Neural progenitor cell (in vitro differentiated cells): ENCODE measurements around the gene INPP5J. TPM values are rescaled to one million over a fixed set of nuclear protein-coding genes. Genes with fewer than 3 reads are reported as not detected.
A peak's percentile ranks its signal among the peaks of the same experiment; 100 is the strongest.

ENCODE experiments used
- DNase-seq: peaks from one replicate; pipeline ENCODE4 v3.0.0-alpha.2; 2016; ENCODE audit warnings: low spot score
- H2AFZ ChIP-seq: fragments of 200-600 bp; sonication (generic); replicated peaks from 2 replicates; pipeline ENCODE4 v1.6.1; 2016; ENCODE audit warnings: antibody characterized with exemption
- H3F3A ChIP-seq: fragments of 200-600 bp; sonication (generic); 2 replicates; pipeline ENCODE4 v1.6.1; 2016; ENCODE audit warnings: antibody characterized with exemption, low read depth
- H3K27ac ChIP-seq: fragments of 200-600 bp; sonication (generic); 2 replicates; pipeline ENCODE4 v1.5.1; 2016; ENCODE audit warnings: mild to moderate bottlenecking
- H3K27me3 ChIP-seq: fragments of 200-600 bp; sonication (generic); 2 replicates; pipeline ENCODE4 v1.6.1; 2016; ENCODE audit warnings: mild to moderate bottlenecking, moderate library complexity
- H3K36me3 ChIP-seq: fragments of 200-600 bp; sonication (generic); 2 replicates; pipeline ENCODE4 v1.5.1; 2016
- H3K4me1 ChIP-seq: fragments of 200-600 bp; sonication (generic); 2 replicates; pipeline ENCODE4 v1.6.1; 2016; ENCODE audit warnings: mixed run types
- H3K4me2 ChIP-seq: fragments of 200-600 bp; sonication (generic); 2 replicates; pipeline ENCODE4 v1.6.1; 2016
- H3K4me3 ChIP-seq: fragments of 200-600 bp; sonication (generic); 2 replicates; pipeline ENCODE4 v1.5.1; 2016
- H3K79me2 ChIP-seq: fragments of 200-600 bp; sonication (generic); 2 replicates; pipeline ENCODE4 v1.6.1; 2016; ENCODE audit warnings: low read depth
- H3K9ac ChIP-seq: fragments of 200-600 bp; sonication (generic); 2 replicates; pipeline ENCODE4 v1.6.1; 2016
- H3K9me3 ChIP-seq: fragments of 200-600 bp; sonication (generic); 2 replicates; pipeline ENCODE4 v1.5.1; 2016; ENCODE audit warnings: low read depth
- H4K20me1 ChIP-seq: fragments of 200-600 bp; sonication (generic); 2 replicates; pipeline ENCODE4 v1.6.1; 2016; ENCODE audit warnings: low read depth
- H3K27ac Mint-ChIP-seq: 3 replicates; pipeline ENCODE4 v1.8.0; 2021; ENCODE audit warnings: mixed read lengths
- H3K27me3 Mint-ChIP-seq: 2 replicates; pipeline ENCODE4 v1.8.0; 2022; ENCODE audit warnings: low read depth, mild to moderate bottlenecking, inconsistent platforms, moderate library complexity, mixed read lengths; ENCODE audit not compliant: insufficient read depth
- H3K36me3 Mint-ChIP-seq: 3 replicates; pipeline ENCODE4 v1.8.0; 2021; ENCODE audit warnings: mixed read lengths
- H3K4me1 Mint-ChIP-seq: 3 replicates; pipeline ENCODE4 v1.8.0; 2021; ENCODE audit warnings: mixed read lengths
- H3K4me3 Mint-ChIP-seq: 3 replicates; pipeline ENCODE4 v1.8.0; 2021; ENCODE audit warnings: mild to moderate bottlenecking, moderate library complexity, mixed read lengths
- H3K9me3 Mint-ChIP-seq: 3 replicates; pipeline ENCODE4 v1.8.0; 2020; ENCODE audit warnings: mixed read lengths
- CTCF ChIP-seq: fragments of 200-600 bp; sonication (generic); IDR thresholded peaks from 2 replicates; pipeline ENCODE4 v1.5.1; 2017; ENCODE audit warnings: antibody characterized with exemption, mild to moderate bottlenecking
- EZH2 ChIP-seq: fragments of 200-600 bp; sonication (generic); IDR thresholded peaks from 2 replicates; pipeline ENCODE4 v1.6.1; 2017; ENCODE audit warnings: antibody characterized with exemption, mild to moderate bottlenecking, moderate library complexity
- EZH2phosphoT487 ChIP-seq: fragments of 200-600 bp; sonication (generic); IDR thresholded peaks from 2 replicates; pipeline ENCODE4 v1.6.1; 2017; ENCODE audit warnings: antibody characterized with exemption
- total RNA-seq: library from RNA; depleted of rRNA; stranded (reverse); fragments of >200 nt; gene quantifications from 2 replicates; pipeline ENCODE4 v1.2.3, GENCODE V29; 2015; ENCODE audit warnings: low replicate concordance

Gene INPP5J
- total RNA-seq, 1 donor from 2014 or later: 1.5 TPM

GRCh38 chr22:31160328-31160978 lies 37.7 kb downstream of the INPP5J start:
- DNase-seq: no peak
- Histone ChIP-seq H3K79me2 (peaks cover 39% of the 10 kb centered on the region), H3K4me3 (peak overlapping the region; percentile 61), H3K9ac (peak overlapping the region; percentile 59), H3K27ac (no peak overlapping the region), H3F3A (no peaks in the 10 kb centered on the region), H4K20me1 (peaks cover 4% of the 10 kb centered on the region), H2AFZ (peak overlapping the region; percentile 99), H3K36me3 (no peaks in the 10 kb centered on the region), H3K4me1 (peaks cover 5% of the 10 kb centered on the region), H3K9me3 (no peaks in the 10 kb centered on the region), H3K4me2 (peak overlapping the region; percentile 77), H3K27me3 (peaks cover 40% of the 10 kb centered on the region)
- Mint-ChIP-seq H3K27ac (peak overlapping the region; percentile 96), H3K9me3 (no peaks in the 10 kb centered on the region), H3K4me1 (peaks cover 17% of the 10 kb centered on the region), H3K4me3 (peak overlapping the region; percentile 100), H3K27me3 (peaks cover 2% of the 10 kb centered on the region), H3K36me3 (no peaks in the 10 kb centered on the region)
- TF ChIP-seq EZH2 (peak; percentile 35), EZH2phosphoT487 (no peak), CTCF (no peak)

DNA sequence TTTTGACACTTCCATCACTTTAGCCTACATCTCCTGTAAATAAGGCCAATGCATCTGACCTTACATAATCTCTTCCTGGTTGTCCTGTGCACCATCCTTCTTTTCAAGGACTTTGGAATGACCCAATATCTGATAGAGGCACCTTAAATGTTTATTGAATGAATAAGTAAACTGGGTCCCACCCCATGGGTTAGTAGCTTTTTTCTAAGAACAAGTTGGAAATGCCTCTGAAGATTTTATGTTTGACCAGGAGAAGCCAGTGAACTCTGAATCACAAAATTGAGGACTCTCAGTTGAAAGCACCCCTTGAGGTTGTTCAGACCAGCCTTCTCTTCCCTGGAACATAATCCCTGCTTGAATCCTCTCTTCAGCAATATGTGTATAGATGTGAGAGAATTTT lies 38.6 kb downstream of the INPP5J start:
- Mint-ChIP-seq H3K4me3 (peak overlapping the region; percentile 100), H3K36me3 (peaks cover 3% of the 10 kb centered on the region), H3K9me3 (no peaks in the 10 kb centered on the region)

GRCh38 chr22:31162015-31162765 lies 39.4 kb downstream of the INPP5J start:
- Histone ChIP-seq H3F3A (no peaks in the 10 kb centered on the region), H3K9ac (no peak overlapping the region), H3K9me3 (no peaks in the 10 kb centered on the region), H3K27me3 (peaks cover 23% of the 10 kb centered on the region), H3K4me1 (peaks cover 5% of the 10 kb centered on the region), H3K27ac (no peak overlapping the region), H3K79me2 (peaks cover 40% of the 10 kb centered on the region), H3K4me3 (no peak overlapping the region), H2AFZ (no peak overlapping the region), H3K36me3 (no peaks in the 10 kb centered on the region), H3K4me2 (no peak overlapping the region), H4K20me1 (peaks cover 4% of the 10 kb centered on the region)
- H3K27me3 Mint-ChIP-seq: peaks cover 2% of the 10 kb centered on the region
- peaks cover 17% of the 10 kb centered on the region for H3K4me1 Mint-ChIP-seq
- no peaks in the 10 kb centered on the region for H3K9me3 Mint-ChIP-seq
- TF ChIP-seq EZH2phosphoT487 (no peak), CTCF (no peak), EZH2 (no peak)
- H3K36me3 Mint-ChIP-seq: peaks cover 5% of the 10 kb centered on the region
- no peak for DNase-seq
- H3K4me3 Mint-ChIP-seq: peak overlapping the region; percentile 100
- H3K27ac Mint-ChIP-seq: no peak overlapping the region

More for the DNA sequence above, 38.6 kb downstream of the INPP5J start:
- Histone ChIP-seq H3K36me3 (no peaks in the 10 kb centered on the region), H3F3A (no peaks in the 10 kb centered on the region), H4K20me1 (peaks cover 4% of the 10 kb centered on the region), H3K9me3 (no peaks in the 10 kb centered on the region), H3K4me1 (peaks cover 5% of the 10 kb centered on the region), H2AFZ (no peak overlapping the region), H3K4me3 (peak overlapping the region; percentile 61), H3K79me2 (peaks cover 39% of the 10 kb centered on the region), H3K4me2 (peak overlapping the region; percentile 77), H3K27ac (no peak overlapping the region), H3K9ac (no peak overlapping the region), H3K27me3 (peaks cover 31% of the 10 kb centered on the region)
- no peak overlapping the region for H3K27ac Mint-ChIP-seq
- no peak for DNase-seq
- peaks cover 2% of the 10 kb centered on the region for H3K27me3 Mint-ChIP-seq
- no peak for TF ChIP-seq CTCF
- TF ChIP-seq EZH2: no peak
- no peak for TF ChIP-seq EZH2phosphoT487
- H3K4me1 Mint-ChIP-seq: peaks cover 17% of the 10 kb centered on the region
